ENCODE measurements around the gene PPP2R2C.

The PPP2R2C gene

GRCh38 chr4:6324999-6325787, 147.2 kb downstream of the PPP2R2C start:
- no peak for DNase-seq

- no peak for DNase-seq
Measured at GRCh38 chr4:6324461-6324998, 147.9 kb downstream of the PPP2R2C start.

GRCh38 chr4:6322761-6323566, 149.4 kb downstream of the PPP2R2C start:
- DNase-seq: no peak

- DNase-seq: no peak
Measured at GRCh38 chr4:6322067-6322760, 150.2 kb downstream of the PPP2R2C start.

- no peak for DNase-seq
Measured at GRCh38 chr4:6321361-6321760, 151.1 kb downstream of the PPP2R2C start.

GRCh38 chr4:6320663-6321062, 151.8 kb downstream of the PPP2R2C start:
- DNase-seq: no peak

GRCh38 chr4:6319530-6320150, 152.8 kb downstream of the PPP2R2C start:
- DNase-seq: no peak

GRCh38 chr4:6318206-6318605, 154.2 kb downstream of the PPP2R2C start:
- no peak for DNase-seq

GRCh38 chr4:6316461-6317003, 155.9 kb downstream of the PPP2R2C start:
- DNase-seq: no peak

- no peak for DNase-seq
Measured at GRCh38 chr4:6313216-6313615, 159.2 kb downstream of the PPP2R2C start.

GRCh38 chr4:6309777-6310176, 162.6 kb downstream of the PPP2R2C start:
- DNase-seq: no peak

- DNase-seq: no peak
Measured at GRCh38 chr4:6308899-6309643, 163.3 kb downstream of the PPP2R2C start.

GRCh38 chr4:6307891-6308290, 164.5 kb downstream of the PPP2R2C start:
- no peak for DNase-seq

GRCh38 chr4:6307230-6307629, 165.2 kb downstream of the PPP2R2C start:
- no peak for DNase-seq

- DNase-seq: no peak
Measured at GRCh38 chr4:6306299-6306698, 166.1 kb downstream of the PPP2R2C start.

- no peak for DNase-seq
Measured at GRCh38 chr4:6303943-6304342, 168.5 kb downstream of the PPP2R2C start.

GRCh38 chr4:6302869-6303268, 169.5 kb downstream of the PPP2R2C start:
- no peak for DNase-seq

GRCh38 chr4:6301732-6302442, 170.5 kb downstream of the PPP2R2C start:
- DNase-seq: no peak

- no peak for DNase-seq
Measured at GRCh38 chr4:6301051-6301731, 171.2 kb downstream of the PPP2R2C start.

- no peak for DNase-seq
Measured at GRCh38 chr4:6300359-6300758, 172.1 kb downstream of the PPP2R2C start.
